GM12864 (cell line): ENCODE results near the gene OR2V1.
"Not testable (repeated sequence)": the region's sequence is repeated elsewhere in the genome, so short reads cannot be mapped to it uniquely, and the experiment has no call there.

Experiments used
- DNase-seq: peaks from one replicate; pipeline ENCODE4 v3.0.0-alpha.2; 2011; ENCODE audit warnings: low read depth
- H3K4me3 ChIP-seq: 2 replicates; pipeline ENCODE4 v1.5.1; 2011; ENCODE audit warnings: mild to moderate bottlenecking, low read depth, low read length, control low read depth
- TF ChIP-seq, protein P1 (sequence below): IDR thresholded peaks from 2 replicates; pipeline ENCODE4 v1.5.1; 2011; ENCODE audit warnings: low read depth, mild to moderate bottlenecking, moderate library complexity, low read length, control low read depth, inconsistent platforms; ENCODE audit errors: missing control alignments

OR2V1 gene

DNA sequence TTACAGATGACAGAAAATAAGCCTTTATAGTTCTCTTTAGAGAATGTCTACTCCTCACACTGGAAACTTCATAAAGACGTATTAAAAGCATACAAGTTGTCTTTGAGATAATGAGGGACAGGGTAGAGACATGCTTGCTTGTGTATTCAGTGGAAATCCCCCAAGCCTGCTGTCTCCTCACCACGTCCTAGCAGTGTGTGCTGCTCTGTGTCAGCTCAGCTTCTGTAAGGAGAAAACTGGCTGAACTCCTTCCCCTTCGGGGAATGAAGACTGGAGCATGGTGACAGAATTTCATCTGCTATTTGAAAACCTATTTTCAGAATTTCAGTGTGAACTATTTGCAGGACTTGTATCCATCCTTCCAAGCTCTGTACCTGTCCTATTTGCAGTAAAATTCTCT is 25.8 kb upstream of the OR2V1 start:
- H3K4me3 ChIP-seq = no peak overlapping the region
- TF ChIP-seq, protein P1, sequence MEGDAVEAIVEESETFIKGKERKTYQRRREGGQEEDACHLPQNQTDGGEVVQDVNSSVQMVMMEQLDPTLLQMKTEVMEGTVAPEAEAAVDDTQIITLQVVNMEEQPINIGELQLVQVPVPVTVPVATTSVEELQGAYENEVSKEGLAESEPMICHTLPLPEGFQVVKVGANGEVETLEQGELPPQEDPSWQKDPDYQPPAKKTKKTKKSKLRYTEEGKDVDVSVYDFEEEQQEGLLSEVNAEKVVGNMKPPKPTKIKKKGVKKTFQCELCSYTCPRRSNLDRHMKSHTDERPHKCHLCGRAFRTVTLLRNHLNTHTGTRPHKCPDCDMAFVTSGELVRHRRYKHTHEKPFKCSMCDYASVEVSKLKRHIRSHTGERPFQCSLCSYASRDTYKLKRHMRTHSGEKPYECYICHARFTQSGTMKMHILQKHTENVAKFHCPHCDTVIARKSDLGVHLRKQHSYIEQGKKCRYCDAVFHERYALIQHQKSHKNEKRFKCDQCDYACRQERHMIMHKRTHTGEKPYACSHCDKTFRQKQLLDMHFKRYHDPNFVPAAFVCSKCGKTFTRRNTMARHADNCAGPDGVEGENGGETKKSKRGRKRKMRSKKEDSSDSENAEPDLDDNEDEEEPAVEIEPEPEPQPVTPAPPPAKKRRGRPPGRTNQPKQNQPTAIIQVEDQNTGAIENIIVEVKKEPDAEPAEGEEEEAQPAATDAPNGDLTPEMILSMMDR = no peak
- DNase-seq = no peak

DNA sequence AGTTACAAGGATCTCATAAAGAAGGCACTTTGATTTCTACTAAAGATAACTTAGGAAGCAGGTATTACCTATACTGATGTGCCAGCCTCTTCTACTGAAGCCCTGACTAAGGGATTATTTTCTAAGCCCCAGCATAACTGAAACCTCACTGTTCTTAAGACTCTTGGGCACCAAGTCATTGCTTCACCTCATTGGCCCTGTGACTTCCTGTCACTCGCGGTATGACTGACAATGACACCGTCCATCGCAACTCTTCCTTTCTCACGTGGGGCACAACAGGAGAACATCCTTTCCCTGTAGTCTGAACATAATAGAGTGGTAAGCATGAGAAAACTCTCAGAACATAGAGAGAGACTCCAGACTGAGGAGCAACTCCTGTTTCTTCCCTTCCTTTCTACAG is 22.8 kb upstream of the OR2V1 start:
- H3K4me3 ChIP-seq = no peak overlapping the region
- TF ChIP-seq, protein P1 = no peak
- DNase-seq = no peak

- TF ChIP-seq, protein P1 = no peak
- no peak for DNase-seq
- no peak overlapping the region for H3K4me3 ChIP-seq
Measured at GRCh38 chr5:181152406-181152805, 21.4 kb upstream of the OR2V1 start.

DNA sequence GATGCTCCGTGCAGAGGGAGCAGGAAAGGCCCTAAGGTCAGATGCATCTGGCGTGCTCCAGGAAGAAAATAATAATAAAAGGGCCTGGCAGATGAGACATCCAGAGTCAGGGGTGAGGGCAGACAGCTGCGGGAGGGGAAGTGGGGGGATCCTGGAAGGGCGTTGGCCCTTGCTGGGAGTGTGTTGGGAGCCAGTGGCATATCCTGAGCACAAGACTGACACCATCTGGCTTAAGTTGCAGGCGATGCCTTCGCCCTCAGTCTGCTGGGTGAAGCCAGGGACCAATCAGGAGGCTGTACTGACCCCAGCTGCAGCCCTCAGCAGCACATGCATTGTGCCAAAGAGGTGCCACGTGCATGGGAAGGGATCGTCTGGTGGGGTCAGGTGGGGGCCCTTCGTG is 20.2 kb upstream of the OR2V1 start:
- H3K4me3 ChIP-seq = no peak overlapping the region
- TF ChIP-seq, protein P1 = no peak
- no peak for DNase-seq

DNA sequence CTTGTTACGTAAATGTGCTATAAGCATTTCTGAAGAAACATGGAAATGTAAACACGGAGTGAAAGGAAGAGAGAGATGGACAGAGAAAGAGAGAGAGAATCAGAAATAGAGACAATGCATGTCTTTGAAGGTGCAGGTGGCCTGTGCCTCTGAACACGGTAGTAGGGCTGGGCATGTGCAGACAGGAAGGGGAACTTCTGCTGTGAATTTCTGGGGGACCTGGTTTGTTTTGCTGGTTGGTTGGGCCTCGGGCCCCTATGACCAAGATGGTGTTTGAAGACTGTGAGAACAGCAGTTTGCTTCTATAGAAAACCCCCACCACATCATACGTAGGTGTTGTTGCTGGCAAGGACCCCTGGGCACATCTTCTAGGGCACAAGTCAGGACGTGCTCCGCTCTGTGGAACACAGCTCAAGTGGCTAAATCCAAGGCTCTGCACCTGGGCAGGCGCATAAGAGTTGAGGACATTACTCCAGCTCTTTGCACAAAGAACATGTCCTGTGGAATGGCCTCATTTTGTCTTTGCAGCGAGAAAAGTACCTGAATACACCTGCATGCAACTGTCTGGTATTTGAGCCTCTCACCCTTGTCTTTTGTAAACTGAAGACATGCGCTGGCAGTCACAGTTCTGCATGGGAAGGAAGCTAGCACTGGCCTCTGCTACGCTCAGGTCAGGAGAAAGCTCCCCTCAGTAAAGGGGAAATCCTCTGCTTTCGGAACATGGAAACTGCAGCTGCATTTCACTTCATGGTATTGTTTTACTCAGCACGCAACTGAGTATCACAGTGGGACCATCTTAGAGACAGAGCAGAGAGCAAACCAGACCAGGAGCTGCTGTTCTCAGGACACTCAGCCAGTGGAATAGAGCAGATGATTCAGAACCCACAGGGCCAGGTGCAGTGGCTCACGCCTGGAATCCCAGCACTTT is 19.1 kb upstream of the OR2V1 start:
- TF ChIP-seq, protein P1 = no peak
- no peak overlapping the region for H3K4me3 ChIP-seq
- DNase-seq = no peak

DNA sequence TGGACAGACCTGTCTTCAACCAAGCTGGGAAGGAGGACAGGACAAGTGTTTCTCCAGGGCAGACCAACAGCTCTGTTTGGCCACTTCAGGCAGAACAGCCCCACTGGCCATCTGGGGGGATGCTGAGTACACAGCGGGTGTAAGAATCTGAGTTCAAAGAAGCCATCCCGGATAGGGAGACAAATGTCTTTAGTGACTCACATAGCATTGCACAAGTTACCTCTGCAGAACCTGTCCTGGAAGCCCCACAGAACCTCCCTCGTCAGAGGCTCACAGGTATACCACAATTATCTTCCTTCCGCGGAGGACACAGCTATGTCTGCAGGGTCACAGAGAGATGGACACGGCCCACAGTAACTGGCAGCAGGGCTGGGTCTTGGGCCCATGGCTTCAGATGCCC is 18.4 kb upstream of the OR2V1 start:
- TF ChIP-seq, protein P1 = no peak
- H3K4me3 ChIP-seq = no peak overlapping the region
- DNase-seq = no peak

DNA sequence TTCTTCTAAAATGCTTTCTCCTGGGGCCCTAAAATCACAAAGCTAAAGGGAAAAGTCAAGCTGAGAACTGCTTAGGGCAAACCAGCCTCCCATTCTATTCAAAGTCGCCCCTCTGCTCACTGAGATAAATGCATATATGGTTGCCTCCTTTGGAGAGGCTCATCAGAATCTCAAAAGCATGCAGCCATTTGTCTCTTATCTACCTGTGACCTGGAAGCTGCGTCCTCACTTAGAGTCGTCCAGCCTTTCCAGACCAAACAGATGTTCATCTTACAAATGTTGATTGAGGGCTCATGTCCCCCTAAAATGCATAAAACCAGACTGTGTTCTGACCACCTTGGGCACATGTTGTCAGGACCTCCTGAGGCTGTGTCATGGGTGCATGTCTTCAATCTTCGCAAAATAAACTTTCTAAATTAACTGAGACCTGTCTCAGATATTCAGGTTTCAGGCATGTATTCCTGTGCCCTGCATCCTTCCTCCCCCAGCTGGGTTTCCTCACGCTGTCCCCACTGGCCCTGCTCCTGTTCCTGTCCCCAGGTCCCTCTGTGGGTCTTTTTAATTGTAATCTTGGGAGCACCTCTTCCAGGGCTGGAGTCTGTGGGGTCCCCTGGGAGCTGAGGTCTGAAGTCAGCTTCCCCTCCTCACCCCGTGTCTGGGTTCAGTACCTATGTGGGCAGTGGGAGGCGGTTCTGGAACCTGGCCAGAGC is 16.1 kb upstream of the OR2V1 start, which contains the start of gene OR2V2:
TSS of gene OR2V2 (plus strand) at position 660 of the 710 bp plus-strand sequence. CDS start 7,357 bp downstream, outside the sequence.
- not testable (repeated sequence) for DNase-seq, H3K4me3 ChIP-seq
